GM11168 (cell line): ENCODE data around the gene MAN2C1.
"Not testable (repeated sequence)": the region's sequence is repeated elsewhere in the genome, so short reads cannot be mapped to it uniquely, and the experiment has no call there.

ENCODE experiments used
- in situ Hi-C: fragments of 300-500 bp; cut with MboI; formaldehyde crosslinking; loops from one replicate; pipeline ENCODE4 v1.12.0; 2022; ENCODE audit warnings: low sequenced_read_pairs; ENCODE audit not compliant: unreplicated experiment

The MAN2C1 gene

GRCh38 chr15:75361989-75362641, 6.3 kb downstream of the MAN2C1 start:
- in situ Hi-C loops: no loop called here

- in situ Hi-C loops: no loop called here
Measured at GRCh38 chr15:75361361-75361988, 6.9 kb downstream of the MAN2C1 start.

GRCh38 chr15:75360856-75361255, 7.6 kb downstream of the MAN2C1 start:
- in situ Hi-C loops: no loop called here

GRCh38 chr15:75360391-75360790, 8.0 kb downstream of the MAN2C1 start:
- in situ Hi-C loops: no loop called here

GRCh38 chr15:75359537-75360250, 8.7 kb downstream of the MAN2C1 start:
- in situ Hi-C loops: no loop called here

DNA sequence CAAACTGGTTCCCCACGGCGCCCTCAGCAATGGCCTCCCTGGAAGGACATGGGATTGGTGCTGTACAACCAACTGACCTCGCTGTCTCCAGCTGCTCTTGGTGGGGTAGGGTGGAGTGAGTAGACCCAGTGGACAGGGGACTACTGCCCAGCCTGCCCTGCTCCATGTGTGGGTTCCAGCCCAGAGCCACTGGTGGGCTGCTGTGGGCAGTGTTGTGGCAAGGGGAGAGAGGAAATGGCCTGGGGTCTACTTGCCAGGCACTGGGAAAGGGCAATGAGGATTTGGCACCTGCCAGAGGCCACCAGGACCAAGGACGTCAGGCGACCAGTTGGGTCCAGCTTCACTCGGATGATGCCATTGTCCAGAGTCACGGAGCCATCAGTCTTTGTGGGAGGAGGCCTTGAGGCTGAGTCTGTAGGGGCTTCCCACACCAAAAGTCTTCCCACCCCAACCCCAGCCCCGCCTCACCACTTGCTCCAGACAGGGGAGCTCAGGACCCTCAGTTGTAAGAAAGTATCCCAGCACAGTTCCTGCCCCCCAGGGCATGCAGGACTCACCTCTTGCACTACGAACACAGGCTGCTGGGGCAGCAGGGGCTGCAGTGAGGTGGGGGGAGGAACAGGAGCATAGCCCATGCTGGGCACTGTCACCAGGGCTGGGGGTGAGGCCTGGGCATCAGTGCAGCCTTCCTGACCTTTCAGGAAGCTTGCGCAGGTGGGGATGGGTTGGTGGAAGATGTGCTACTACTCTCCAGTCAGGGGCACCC, 9.5 kb downstream of the MAN2C1 start:
- in situ Hi-C loops: no loop called here

- in situ Hi-C loops: no loop called here
Measured at GRCh38 chr15:75357976-75358673, 10.3 kb downstream of the MAN2C1 start.

DNA sequence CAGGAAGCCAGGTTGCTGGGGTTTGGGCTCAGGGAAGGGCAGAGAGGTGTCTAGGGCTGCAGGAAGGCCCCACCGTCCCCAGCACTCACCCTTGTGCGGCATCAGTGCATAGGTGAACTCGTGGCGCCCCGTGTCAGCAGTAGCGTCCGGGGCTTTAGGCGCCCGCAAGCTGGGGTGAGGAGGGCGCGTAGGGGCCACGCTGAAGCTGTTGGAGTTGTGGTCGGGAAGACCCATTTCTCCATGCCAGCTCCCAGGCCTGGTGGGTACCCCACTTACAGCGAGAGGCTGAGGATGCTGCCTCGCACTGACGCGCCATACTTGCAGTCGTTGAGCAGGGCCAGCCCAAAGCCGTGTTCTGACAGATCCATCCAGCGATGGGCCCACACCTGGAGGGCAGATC, 11.9 kb downstream of the MAN2C1 start:
- in situ Hi-C loops: no loop called here

DNA sequence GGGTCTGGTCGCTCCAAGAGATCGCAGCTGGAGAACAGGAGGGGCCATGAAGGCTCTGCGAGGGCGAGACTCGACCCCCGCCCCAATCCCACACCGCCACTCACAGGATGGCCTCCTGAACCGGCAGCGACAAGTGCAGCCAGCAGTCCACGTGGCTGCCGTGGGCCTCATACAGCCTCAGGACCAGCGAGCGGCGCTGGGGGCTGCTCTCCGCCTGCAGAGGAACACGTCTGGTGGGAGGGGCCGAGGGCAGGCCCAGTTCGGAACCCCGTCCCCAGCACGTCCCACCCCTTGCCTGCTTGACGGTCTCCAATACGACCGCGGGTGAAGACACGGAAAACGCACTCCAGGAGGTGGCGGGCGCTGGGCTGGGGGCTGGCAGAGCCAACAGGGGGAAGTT, 12.4 kb downstream of the MAN2C1 start:
- in situ Hi-C loops: no loop called here

- in situ Hi-C loops: no loop called here
Measured at GRCh38 chr15:75355369-75355768, 13.0 kb downstream of the MAN2C1 start.

GRCh38 chr15:75354454-75354853, 14.0 kb downstream of the MAN2C1 start:
- in situ Hi-C loops: no loop called here

DNA sequence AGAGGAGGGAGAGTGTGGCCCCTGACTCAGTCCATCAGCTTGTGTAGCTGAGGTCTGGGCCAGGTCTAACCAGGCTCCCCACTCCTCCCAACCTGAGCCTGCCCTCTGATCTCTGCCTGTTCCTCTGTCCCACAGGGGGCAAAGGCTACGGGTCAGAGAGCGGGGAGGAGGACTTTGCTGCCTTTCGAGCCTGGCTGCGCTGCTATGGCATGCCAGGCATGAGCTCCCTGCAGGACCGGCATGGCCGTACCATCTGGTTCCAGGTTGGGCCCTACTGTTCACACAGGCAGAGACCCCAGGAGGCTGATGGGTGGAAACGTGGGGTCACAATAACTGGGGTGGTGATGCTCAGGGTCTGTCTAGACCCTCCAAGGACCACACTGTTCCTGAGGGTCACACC, 14.8 kb downstream of the MAN2C1 start:
- in situ Hi-C loops: no loop called here

DNA sequence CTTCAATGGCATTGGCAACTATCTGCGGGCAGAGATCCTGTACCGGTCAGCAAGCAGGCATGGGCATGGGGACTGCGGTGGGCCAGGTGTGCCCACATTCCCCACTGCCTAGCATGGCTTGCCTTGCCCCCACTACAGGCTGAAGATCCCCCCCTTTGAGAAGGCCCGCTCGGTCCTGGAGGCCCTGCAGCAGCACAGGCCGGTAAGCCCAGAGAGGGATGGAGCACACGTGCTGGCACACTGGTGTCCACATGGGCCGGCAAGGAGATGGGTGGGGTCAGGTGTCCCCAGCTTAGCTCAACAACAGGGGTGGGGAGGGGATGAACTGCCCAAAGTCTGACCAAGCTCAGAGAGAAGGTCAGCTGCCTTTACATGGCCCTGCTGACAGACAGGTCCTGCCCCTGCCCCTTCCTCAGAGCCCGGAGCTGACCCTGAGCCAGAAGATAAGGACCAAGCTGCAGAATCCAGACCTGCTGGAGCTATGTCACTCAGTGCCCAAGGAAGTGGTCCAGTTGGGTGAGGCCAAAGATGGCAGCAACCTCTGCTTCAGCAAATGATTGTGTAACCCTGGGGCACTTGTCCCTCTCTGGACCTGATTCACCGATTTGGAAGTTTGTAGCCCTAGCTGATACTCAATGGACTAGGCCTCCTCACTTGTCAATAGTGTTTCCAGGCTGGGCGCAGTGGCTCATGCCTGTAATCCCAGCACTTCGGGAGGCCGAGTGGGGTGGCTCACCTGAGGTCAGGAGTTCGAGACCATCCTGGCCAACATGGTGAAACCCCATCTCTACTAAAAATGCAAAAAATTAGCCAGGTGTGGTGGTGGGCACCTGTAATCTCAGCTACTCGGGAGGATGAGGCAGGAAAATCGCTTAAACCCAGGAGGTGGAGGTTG, 16.0 kb downstream of the MAN2C1 start:
- in situ Hi-C loops: no loop called here

DNA sequence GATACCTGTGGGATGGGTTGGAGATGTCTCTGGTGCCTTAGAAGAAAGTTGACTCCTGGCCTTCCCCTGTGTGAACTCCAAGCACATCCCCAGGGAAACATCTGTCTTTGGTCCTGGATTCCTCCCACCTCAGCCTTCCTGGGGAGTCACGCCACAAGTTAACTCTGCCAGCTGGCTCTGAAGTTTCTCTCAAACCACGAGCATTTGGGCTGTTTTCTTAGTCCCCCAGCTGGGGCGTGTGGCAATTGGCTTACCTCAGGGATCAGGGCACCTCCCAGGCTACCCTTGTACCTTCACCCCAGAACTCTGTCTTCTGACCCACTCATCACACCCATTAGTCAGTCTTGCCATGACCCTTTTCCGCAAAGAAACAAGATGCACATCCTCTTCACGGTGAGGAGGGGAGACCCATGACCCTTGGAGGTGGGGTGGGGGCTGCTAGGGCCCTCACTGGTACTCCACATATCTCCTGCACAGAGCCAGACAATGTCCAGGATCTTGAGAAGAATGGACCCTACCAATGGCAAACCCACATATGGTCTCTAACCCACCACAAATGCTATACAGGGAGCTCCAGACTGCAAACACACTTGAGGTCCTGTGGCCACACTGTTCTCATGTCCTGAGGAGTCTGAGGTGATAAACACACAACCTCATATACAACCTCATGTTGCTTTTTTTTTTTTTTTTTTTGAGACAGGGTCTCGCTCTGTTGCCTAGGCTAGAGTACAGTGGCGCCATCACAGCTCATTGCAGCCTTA, 17.6 kb downstream of the MAN2C1 start:
- in situ Hi-C loops: no loop called here

DNA sequence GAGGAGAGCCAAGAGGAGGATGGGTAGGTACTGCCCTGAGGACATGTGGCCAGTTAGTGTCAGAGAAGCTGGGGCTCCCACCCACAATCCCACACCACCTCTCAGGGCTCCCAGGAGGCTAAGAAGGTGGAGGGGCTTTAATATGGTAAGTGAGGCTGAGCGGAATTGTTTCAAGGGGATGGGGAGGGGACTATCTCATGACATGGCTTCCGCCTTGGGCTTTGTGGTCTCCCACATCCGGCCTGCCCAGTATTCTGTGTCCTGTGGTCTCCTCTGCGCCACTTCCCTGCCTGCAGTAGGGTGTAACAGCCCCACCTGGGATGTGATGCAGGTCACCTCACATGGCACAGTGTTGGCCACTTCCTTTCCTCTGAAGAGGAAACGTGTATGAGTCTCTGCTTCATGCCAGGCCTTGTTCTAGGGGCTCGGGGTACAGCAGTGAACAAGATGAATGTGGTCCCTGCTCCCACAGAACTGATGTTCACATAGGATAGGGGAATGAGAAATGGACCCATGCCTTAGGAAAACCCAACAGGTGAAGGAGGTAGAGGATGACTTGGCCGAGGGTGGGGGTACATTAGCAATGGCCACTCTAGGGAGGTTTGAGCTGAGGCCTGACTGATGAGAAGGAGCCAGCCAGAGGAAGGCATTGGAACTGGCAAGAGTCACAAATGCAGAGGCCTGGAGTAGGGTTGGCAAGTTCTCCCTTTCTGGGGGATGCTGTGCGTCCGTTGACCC, 18.4 kb downstream of the MAN2C1 start:
- in situ Hi-C loops: no loop called here

DNA sequence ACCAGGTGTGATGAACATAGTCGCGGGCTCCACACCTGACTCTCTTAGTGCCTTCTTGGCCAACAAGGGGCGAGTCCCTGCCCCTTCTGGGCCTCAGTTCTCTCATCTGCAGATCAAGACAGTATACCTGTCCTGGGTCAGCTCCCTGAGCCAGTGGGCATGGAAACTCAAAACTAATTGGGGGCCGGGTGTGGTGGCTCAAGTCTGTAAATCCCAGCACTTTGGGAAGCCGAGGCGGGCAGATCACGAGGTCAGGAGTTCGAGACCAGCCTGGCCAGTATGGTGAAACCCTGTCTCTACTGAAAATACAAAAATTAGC, 19.1 kb downstream of the MAN2C1 start:
- in situ Hi-C loops: not testable (repeated sequence)

- in situ Hi-C loops: no loop called here
Measured at GRCh38 chr15:75348562-75349350, 19.7 kb downstream of the MAN2C1 start.
